Measurements from ENCODE around the gene S100A5. TPM values are rescaled to one million over a fixed set of nuclear protein-coding genes. Genes with fewer than 3 reads are reported as not detected.
A peak's percentile ranks its signal among the peaks of the same experiment; 100 is the strongest.
"Not testable (repeated sequence)": the region's sequence is repeated elsewhere in the genome, so short reads cannot be mapped to it uniquely, and the experiment has no call there.

The S100A5 gene
- polyA plus RNA-seq, 4 donors: 0.76 to 1.3 (median 1.1) TPM

DNA sequence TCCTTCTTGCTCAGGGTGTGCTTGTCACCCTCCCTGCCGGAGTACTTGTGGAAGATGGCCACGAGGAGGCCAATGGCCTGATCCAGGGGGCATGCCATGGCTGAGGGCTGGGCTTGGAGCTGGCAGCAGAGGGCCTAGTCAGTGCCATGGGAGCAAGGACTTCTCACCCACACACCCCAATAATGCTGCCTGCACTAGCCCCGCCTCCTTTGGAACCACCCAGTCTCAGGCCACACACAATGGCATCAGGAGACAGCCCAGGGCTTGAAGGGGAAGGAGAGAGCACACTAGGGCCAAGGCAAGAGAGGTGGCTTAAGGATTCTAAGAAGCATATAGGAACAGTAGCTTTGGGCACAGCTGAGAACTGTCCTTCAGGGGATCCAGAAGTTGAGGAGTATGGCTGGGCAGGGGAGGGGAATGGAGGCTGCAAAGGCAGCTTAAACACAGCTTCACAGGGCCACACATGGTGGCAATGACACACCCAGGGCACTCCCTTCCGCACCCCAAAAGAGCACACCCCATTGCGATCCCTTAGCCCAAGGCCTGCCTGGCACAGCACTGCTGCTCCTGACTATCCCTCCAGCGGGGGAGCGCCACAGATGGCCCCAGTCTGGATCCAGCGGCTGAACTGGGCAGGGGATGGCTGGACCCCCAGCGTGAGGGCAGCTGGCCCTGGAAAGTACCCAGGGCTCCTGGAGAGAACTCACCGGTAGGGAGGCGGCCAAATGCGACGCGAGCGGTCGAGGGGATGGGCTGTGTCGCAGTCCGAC is 5.3 kb downstream of the S100A5 start, which contains the start of gene S100A6:
Gene S100A6, minus strand, starts transcription at position 750 of the 770 bp plus-strand sequence. Its CDS starts 652 bp downstream, at position 98.
- DNase-seq (ENCODE audit: low read depth in 4 of 4, low spot score in 2 of 4): no peak

DNA sequence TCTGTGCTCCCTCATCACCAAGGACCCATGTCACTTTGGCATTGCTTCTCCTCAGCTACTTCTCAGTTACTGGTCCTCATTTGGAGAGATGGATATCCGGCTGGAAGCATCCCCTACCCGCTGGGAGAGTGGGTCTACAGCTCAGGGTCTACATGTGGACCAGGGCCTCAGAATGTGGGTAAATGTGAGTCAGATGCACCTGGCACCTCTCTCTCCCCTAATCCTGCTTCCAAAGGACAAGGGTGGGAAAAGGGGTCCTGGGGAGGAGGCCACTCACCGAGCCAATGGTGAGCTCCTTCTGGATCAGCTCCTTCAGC is 5.9 kb downstream of the S100A5 start:
- no peak for DNase-seq (ENCODE audit: low read depth in 4 of 4, low spot score in 2 of 4)

DNA sequence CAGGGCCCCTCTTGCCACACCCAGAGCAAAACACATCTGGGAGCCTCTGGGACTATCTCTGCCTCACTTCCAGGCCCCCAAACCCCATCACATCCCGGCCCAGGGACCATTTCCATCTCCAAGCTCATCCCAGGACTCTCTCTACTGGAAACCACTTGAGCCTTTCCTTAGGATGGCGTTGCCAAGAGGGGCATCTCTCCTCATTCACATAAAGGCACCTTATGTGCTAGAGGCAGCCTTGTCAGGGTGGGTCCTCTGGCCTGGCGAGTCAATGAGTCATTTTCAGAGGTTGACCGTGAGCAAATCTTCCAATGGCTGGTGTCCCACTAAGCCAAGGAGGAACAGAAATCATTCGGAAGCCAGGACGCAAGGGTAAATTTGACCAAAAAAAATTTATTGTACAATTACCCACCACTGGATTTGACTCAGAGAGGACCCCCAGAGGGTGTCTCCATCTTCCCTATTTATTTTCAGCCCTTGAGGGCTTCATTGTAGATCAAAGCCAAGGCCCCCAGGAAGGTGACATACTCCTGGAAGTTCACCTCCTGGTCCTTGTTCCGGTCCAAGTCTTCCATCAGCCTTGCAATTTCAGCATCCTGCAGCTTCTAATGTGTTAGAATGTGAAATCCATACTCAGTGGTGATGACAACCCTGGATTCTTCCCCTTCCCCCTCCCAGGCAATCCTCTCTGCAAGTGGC is 6.4 kb downstream of the S100A5 start:
- no peak for DNase-seq (ENCODE audit: low read depth in 4 of 4, low spot score in 2 of 4)

DNA sequence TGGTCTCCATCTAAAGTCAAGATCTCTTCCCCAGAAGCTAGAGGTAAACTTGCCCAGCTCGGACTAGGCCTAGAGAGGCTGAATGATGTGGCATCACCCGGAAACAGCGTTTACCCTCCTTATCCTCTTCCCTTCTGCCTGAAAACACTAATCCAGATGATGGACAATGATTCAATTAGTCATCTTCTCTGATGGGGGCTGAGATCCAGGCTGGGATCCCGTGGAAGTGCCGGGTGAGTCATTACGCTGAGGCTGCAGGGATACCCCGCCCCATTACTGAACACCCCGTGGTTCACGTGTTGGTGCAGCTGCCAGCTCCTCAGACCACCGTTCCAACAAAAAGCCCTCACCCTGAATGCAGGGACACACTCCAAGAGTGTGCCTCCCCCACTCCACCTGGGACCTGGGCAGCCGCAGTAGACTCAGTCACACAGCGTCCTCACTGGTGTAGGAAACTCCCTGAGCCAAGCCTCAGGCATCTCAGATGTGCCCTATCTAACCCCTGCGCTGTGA is 7.0 kb downstream of the S100A5 start:
- DNase-seq (ENCODE audit: low read depth in 4 of 4, low spot score in 2 of 4): no peak

DNA sequence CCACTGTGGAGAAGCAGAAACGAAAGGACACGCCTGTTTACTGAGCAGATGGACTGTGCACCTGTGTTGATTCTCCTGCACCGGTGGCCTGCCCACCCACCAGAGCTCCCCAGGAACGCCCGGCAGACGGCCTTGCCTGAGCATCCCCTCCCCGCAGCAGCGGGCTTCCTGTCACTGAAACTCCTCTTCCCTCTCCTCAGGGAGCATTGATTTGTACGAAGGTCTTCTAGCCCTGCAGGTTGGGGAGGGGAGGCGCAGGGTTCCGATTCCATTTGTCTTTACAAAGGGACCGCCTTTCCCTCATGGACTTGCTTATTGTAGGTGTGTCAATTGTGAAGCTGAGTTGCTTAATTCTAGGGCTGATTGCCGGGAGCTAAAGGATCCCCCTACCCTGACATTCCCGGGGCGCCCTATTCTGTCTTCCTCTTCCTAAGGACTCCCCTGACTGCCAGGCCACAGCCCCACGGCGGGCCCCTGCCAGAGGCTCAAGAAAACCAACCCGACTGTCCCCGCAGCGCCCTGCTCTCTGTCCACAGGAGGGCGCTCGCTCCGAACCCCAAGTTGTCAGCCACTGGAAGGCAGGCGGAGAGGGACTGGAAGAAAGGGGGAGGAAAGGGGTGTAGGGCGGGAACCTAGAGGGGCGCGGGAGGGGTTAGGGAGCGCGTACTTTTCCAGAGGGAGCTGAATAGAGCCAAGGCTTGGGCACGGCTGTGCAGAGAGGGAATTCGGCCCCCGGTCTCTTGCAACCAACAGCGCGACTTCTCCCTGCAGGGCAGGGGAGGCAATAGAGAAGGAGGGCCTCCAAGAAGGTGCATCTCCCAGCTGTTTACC is 7.8 kb downstream of the S100A5 start:
- peak in 2 of 4 donors; percentile 72 to 82 for DNase-seq (ENCODE audit: low read depth in 4 of 4, low spot score in 2 of 4)

DNA sequence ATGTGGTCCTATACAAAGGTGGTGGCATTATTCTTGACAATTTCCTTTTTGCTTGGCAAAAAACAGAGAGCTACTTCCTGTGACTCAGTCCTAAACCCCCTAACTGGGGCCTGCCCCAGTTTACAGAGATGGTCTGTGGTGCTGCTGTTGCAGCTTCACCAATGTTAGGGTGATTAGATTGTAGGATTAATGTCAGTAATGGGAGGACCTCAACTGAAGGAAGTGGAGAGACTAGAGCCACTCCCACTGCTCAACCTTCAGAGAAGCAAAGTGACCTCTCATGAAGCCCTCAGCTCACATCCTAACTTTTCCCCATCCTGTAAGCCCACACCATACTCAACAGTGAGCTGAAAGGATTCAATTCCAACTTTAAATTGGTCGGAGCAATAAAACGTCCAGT is 8.6 kb downstream of the S100A5 start:
- DNase-seq (ENCODE audit: low read depth in 4 of 4, low spot score in 2 of 4): no peak

DNA sequence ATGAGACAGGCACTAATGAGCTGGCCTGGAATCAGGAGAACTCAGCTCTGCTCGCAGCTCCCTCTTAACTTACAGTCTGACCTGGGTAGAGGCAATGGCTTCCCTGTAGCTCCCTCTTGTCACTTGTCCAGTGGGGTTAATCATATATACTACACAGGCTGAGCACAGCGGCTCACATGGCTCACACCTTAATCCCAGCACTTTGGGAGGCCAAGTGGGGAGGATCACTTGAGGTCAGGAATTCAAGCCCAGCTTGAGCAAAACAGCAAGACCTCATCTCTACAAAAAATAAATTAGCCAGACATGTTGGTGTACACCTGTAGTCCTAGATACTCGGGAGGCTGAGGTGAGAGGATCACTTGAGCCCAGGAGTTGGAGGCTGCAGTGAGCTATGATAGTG is 9.1 kb downstream of the S100A5 start:
- DNase-seq (ENCODE audit: low read depth in 4 of 4, low spot score in 2 of 4): no peak

DNA sequence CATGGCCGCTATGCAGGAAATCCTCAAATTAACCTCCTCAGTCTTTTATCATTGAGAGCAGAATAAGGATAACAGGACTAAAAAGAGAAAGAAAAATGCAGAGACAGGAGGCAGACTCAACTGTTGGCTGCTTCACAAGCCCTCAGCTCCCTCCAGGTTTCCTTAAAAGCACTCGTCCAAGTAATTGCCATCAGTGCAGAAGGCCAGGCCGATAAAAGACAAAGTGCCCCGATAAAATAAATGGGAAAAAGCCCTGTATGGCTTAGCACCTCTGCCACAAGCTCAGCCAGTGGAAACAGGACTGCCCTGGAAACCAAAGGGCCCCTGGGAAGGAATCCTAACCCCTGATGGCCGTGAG is 13.1 kb downstream of the S100A5 start:
- no peak for DNase-seq (ENCODE audit: low read depth in 4 of 4, low spot score in 2 of 4)

DNA sequence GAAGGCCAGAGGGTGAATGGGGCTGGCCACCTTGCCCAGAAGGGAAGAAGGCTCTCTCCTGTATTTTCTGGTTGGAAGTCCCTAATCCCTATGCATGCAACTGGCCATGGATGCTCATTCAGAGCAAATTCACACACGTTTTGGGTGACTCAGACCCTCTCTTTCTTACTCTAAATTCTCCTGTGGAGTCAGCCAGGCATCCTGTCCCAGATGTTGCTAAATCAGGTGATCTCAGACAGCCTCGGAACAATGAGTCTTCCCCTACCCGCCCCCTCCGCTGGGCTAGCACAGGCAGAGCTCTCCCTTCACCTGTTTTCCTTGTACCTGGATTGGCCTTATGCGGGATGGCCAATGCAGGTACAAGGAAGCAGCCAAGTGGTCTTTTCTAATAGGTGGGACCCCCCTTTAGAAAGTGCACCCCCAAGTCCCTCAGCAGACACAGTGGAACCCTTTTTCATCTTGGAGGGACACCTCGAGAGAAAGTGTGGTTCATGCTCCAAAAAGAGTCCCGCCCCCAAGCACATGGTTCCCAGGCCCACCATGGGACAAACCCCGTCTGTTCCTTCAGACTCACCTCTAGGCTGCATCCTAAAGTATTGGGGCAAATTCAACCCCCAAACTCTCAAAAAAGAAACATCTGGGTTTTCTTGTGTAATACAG is 13.6 kb downstream of the S100A5 start:
- DNase-seq (ENCODE audit: low read depth in 4 of 4, low spot score in 2 of 4): no peak

DNA sequence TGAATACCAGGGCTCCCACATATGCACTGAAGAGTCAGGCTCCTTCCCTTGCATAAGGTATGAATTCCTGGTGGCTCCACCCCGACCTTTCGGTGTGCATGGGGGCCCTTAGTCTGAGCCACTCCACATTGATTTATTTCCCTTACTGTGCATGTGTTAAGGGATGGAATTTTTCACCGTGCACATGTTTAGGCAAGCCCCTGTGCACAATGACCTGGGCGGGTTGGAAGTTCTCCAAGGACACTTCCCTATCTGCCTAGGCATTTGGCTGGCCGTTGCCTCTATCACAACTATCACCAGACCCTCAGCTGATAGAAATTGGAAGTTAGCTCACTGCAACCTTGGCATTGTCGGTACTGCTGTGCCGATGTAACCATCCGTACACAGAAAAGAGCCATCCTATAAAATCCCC is 14.6 kb downstream of the S100A5 start:
- DNase-seq (ENCODE audit: low read depth in 4 of 4, low spot score in 2 of 4): no peak

DNA sequence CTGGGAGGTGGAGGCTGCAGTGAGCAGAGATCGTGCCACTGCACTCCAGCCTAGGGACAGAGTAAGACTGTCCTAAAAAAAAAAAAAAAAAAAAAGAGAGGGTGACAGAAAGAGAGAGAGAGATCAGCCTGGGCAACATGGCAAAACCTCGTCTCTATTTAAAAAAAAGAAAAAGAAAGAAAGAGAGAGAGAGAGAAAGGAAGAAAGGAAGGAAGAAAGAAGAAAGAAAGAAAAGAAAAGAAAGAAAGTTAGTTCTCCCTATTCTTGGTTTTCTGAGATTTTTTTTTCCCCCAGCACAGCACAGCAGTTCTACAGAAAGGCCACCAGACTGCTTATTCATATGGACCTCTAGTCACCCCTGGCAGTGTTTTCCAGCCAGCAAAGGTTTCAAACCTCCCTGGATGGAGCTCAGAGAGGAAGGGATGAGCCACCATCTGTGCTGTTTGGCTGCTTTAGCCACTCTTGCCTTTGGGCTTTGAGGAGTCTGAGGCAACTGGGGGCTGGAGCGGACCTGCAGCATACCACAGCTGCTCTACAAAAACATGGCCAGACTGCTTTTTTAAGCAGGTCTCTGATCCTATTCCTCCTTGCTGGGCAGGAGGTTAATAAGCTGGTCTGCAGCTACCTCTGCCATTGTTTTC is 15.5 kb downstream of the S100A5 start:
- no peak for DNase-seq (ENCODE audit: low read depth in 4 of 4, low spot score in 2 of 4)

DNA sequence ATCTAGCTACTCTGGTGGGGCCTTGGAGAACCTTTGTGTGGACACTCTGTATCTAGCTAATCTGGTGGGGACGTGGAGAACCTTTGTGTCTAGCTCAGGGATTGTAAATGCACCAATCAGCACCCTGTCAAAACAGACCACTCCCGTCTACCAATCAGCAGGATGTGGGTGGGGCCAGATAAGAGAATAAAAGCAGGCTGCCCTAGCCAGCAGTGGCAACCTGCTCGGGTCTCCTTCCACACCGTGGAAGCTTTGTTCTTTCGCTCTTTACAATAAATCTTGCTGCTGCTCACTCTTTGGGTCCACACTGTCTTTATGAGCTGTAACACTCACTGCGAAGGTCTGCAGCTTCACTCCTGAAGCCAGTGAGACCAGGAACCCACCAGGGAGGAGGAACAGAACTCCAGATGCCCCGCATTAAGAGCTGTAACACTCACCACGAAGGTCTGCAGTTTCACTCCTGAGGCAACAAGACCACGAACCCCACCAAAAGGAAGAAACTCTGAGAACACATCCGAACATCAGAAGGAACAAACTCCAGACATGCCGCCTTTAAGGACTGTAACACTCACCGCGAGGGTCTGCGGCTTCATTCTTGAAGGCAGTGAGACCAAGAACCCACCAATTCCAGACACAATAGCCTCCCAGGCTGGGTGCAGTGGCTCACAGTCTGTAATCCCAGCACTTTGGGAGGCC is 18.2 kb downstream of the S100A5 start:
- not testable (repeated sequence) for DNase-seq (ENCODE audit: low read depth in 4 of 4, low spot score in 2 of 4)

DNA sequence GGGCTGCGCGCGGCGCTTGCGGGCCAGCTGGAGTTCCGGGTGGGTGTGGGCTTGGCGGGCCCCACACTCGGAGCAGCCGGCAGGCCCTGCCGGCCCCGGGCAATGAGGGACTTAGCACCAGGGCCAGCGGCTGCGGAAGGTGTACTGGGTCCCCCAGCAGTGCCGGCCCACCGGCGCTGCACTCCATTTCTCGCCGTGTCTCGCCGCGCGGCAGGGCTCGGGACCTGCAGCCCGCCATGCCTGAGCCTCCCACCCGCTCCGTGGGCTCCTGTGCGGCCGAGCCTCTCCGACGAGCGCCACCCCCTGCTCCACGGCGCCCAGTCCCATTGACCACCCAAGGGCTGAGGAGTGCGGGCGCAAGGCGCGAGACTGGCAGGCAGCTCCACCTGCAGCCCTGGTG is 18.9 kb downstream of the S100A5 start:
- not testable (repeated sequence) for DNase-seq (ENCODE audit: low read depth in 4 of 4, low spot score in 2 of 4)

DNA sequence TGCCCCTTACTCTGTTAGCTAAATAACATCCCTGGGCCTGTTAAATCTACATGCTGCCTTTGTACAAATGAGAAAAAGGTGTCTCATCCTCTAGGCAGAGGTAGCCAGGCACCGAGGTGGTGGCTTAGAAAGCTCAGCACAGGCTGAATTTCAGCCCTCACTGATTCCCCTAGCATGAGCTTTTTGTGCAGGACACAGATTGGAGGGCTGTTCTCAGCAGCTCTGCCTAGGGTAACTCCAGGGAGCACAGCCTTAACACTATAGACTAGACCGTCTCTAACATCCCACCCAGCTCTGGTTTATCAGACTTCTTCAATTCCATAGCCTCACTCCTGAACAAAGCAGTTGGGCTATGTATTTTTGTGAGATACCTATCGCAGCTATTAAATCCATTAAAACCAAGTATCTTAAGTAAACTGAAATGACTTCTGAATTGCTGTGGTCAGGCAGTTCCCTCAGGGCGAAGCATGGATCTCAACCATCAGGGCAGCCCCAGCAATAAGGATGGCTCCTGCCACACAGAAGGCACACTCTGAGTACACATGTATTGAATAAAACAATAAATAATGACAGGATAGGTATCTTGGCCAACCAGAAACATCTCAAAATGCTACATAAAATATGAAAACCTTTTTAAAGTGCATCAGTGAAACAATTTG is 19.8 kb downstream of the S100A5 start:
- DNase-seq (ENCODE audit: low read depth in 4 of 4, low spot score in 2 of 4): no peak

DNA sequence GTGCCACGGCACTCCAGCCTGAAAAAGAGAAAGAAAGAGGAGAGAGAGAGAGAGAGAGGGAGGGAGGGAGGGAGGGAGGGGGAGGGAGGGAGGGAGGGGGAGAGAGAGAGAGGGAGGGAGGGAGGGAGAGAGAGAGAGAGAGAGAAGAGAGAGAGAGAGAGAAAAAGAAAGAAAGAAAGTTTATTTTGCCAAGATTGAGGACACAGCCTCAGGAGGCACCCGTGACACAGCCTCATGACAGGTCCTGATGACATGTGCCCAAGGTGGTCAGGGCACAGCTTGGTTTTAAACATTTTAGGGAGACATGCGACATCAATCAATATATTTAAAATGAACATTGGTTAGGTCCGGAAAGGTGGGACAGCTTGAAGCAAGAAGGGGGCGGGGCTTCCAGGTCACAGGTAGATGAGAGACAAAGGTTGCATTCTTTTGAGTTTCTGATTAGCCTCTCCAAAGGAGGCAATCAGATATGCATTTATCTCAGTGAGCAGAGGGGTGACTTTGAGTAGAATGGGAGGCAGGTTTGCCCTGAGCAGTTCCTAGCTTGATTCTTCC is 20.5 kb downstream of the S100A5 start:
- DNase-seq (ENCODE audit: low read depth in 4 of 4, low spot score in 2 of 4): not testable (repeated sequence)

DNA sequence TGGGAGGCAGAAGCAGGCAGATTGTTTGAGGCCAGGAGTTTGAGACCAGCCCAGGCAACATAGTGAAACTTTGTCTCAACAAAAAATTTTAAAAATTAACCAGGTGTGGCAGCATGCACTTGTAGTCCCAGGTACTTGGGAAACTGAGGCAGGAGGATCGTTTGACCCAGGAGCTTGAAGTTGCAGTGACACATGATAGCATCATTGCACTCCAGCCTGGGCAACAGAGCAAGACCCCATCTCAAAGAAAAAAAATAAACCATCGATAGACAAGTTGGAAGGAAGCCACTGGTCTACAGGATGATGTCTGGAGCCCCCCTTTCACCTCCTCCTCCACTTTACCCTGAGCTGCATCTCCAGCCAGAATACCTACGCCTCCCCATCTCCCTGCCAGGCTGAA is 21.5 kb downstream of the S100A5 start:
- no peak for DNase-seq (ENCODE audit: low read depth in 4 of 4, low spot score in 2 of 4)

DNA sequence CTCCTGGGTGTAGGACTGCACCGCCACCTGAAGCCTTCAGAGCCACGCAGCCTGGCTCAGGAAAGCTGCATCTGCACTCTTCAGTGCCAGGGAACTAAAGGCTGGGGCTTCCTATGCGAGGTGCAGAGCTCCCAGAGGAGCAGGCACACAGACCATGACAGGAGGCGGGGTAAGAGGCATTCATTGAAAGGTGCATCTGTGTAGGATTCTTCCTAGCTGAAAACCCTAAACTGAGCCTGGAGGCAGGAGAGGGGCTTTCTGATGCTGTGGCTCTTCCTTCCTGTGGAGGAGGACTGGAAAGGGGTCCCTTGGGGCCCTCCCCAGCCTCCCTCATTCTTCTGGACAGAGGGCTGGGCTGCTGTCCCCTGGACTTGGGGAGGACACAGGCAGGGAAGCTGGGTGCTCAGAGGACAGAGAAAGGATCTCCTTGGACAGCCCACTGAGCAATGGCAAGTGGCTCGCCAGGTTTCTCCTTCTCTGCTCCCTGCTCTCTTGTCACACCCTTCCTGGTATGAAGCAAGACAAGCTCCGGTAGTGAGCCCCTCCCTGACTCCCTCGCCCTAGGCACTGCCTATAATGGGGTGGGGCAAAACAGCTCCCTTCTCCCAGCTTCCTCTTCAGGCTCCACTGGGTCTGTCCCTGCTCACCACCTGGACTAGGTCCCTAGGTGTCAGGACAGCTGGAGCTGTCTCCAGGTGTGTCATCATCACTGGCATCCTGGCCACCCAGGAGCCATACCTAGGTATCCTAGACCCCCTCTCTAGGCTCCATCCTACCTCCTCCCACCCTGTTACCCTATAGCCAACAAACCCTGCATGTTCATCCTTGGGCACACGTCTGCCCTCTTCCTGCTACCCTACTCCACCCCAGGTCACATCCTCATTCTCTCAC is 25.0 kb downstream of the S100A5 start:
- no peak for DNase-seq (ENCODE audit: low read depth in 4 of 4, low spot score in 2 of 4)

DNA sequence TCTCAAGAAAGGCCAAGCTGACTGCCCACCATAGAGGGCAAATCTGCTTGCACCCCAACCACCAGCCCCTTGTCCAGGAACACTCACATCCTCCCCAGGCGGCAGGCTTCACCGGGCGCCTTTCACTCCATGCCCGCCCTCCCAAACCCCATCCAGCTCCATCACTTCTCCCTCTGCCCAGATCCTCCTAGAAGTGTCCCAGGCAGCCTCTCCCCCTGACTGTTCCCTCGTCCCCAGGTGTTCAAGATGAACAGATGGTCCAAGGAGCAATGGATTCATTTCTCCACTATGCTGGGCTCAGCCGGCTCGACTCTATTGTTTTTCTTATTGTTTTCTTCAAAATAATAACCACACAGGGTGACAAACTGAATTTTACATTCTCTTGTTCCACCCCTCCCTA is 27.1 kb downstream of the S100A5 start:
- DNase-seq (ENCODE audit: low read depth in 4 of 4, low spot score in 2 of 4): no peak
